GM19463 (cell line): ENCODE data around the gene C11orf86.

Experiments used
- ATAC-seq: cut with Tn5 transposase; IDR thresholded peaks from one replicate; pipeline ENCODE4 v1.9.1; 2021; ENCODE audit warnings: mild to moderate bottlenecking, moderate library complexity; ENCODE audit not compliant: unreplicated experiment

Gene C11orf86

DNA sequence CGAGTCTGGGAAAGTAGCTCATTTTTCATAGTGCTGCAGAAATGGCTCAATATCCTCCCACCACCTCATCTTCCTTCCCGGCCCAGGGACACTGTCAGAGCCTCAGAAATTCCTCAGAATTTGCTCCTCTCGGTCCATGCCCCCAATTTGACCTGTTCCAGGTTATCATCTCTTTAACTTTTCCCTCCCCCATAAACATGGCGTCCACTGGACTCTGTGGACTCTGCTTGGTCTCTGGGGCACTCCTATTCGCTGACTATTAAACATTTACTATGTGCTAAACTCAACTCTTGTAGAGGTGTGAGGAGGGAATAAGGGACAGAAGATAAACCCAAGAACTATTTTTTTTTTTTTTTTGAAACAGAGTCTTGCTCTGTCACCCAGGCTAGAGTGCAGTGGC is 8.8 kb upstream of the C11orf86 start:
- no peak for ATAC-seq

GRCh38 chr11:66967670-66968425 is 7.3 kb upstream of the C11orf86 start:
- ATAC-seq: no peak

GRCh38 chr11:66969584-66970225 is 5.4 kb upstream of the C11orf86 start:
- no peak for ATAC-seq

DNA sequence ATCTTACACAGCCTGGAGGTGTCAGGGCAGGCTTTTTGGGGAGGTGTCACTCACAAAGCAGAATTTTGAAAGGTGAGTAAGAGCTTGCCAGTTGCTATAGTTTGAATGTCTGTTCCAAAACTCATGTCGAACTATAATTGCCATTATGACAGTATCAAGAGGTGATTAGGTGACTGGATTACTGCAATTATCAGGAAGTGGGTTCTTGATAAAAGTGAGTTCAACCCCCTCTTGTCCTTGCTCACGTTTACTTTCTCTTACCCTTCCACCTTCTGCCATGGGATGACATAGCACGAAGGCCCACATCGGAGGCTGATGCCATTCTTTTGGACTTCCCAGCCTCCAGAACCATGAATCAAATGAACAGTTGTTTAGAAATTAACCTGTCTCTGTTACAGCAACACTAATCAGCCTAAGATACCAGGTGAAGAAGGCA is 4.7 kb upstream of the C11orf86 start:
- no peak for ATAC-seq

- no peak for ATAC-seq
Measured at GRCh38 chr11:66970807-66971442, 4.2 kb upstream of the C11orf86 start.

DNA sequence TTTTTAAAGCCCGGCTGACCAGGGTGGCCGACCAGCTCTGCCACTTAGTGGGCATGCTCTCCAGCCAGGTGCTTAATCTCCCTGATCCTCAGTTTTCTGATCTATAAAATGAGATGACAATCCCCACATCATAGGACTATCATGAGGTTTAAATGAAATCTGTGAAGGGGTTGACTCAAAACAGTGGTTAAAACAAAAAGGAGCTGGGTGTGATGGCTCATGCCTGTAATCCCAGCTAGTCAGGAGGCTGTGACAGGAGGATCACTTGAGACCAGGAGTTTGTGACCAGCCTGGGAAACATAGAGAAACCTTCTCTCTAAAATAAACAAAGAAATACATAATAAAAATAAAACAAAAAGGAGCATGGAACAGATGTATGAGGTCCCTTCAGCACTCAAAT is 3.6 kb upstream of the C11orf86 start:
- no peak for ATAC-seq

- ATAC-seq: no peak
Measured at GRCh38 chr11:66973956-66974580, 1.0 kb upstream of the C11orf86 start.

- ATAC-seq: no peak
Measured at GRCh38 chr11:66975405-66976027, 412 bp downstream of the C11orf86 start.

DNA sequence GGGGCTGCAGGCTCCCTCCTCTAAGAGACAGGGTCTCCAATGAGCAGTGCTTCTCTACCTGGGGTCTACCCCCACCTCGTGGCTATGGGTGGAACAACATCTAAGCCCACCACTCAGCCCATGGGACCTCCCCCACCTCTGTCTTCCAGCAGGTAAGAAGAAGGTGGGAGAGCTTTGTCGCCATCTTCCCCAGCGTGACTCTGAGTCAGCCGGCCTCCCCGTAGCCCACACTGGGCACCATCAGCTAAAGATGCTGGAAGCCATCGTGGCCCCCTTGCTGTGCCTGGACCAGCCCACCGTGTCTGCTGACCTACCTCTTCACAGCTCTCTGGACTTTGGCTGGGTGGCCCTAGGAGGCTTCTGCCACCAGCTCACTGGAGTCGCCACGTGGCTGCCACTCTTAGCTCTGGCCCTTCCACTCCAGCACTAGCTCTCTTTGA is 944 bp downstream of the C11orf86 start:
- no peak for ATAC-seq

DNA sequence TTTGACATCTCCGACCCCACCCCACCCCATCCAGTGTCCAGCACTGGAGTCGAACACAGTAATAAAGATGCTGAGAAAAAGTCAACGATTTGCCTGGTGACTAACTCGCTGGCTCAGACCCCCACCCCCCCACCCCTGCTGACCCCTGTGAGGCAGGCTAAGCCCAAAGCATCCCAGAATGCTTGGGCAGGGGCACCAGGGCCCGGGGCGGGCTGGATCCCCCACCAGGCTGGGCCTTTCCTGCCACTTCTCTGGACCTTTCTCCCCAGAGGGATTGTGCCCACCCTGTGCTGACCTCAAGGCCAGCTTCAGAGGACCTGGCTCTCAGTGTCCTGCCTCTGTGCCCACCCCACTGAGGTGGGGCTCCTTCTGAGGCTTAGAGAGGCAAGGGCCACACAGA is 1.8 kb downstream of the C11orf86 start:
- no peak for ATAC-seq

GRCh38 chr11:66978229-66978628 is 3.1 kb downstream of the C11orf86 start:
- ATAC-seq: no peak

DNA sequence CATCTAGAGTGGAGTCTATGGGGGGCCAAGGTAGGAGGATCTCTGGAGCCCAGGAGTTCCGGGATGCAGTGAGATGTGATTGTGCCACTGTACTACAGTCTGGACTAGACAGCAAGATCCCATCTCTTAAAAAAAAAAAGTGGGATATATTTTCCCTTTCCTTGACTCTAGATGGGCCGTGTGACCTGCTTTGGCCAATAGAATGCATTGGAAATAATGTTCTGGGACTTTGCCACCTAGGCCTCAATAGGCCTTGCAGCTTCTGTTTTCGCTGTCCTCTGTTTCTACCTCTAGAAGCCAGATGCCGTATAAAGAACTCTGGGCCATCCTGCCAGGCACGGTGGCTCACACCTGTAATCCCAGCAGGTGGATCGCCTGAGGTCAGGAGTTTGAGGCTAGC is 3.6 kb downstream of the C11orf86 start:
- ATAC-seq: no peak

- ATAC-seq: no peak
Measured at GRCh38 chr11:66979336-66979980, 4.4 kb downstream of the C11orf86 start.

DNA sequence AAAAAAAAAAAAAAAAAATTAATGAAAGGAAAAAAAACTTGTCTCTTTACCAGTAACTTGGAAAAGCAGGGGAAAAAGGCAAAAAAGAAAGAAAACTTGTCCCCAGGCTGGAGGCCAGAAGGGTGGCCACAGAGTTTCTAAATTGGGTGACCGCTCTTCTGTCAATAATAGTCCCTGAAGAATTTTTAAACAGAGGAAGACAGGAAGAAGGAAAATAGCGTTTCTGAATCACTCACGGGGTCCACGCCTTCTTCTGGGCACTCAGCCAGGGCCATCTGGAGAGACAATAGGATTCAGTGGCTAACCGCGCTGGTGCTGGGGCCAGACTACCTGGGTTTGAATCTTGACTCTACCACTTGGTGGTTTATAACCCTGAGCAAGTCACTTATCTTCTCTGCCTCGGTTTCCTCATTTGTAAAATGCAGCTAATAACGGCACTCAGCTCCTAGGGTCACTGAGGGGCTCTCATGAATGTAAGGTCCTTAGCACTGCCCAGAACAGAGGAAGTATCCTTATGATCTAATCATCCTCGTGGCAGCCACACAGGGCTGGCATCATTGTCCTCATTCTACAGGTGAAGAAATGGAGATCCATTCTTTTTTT is 7.0 kb downstream of the C11orf86 start:
- no peak for ATAC-seq

GRCh38 chr11:66983275-66983924 is 8.3 kb downstream of the C11orf86 start:
- no peak for ATAC-seq

GRCh38 chr11:66985508-66986177 is 10.5 kb downstream of the C11orf86 start:
- no peak for ATAC-seq

- no peak for ATAC-seq
Measured at GRCh38 chr11:66986178-66986545, 11.1 kb downstream of the C11orf86 start.

- ATAC-seq: no peak
Measured at GRCh38 chr11:66987158-66987620, 12.1 kb downstream of the C11orf86 start.
